GM19099 (cell line): ENCODE results near the gene MAP4K4.

Experiments used
- POLR2A ChIP-seq: IDR thresholded peaks from 3 replicates; pipeline ENCODE4 v1.6.1; 2011; ENCODE audit warnings: low read depth; ENCODE audit not compliant: insufficient read length; ENCODE audit errors: extremely low read depth

The MAP4K4 gene

GRCh38 chr2:101881131-101881530, 183.6 kb downstream of the MAP4K4 start:
- no peak for TF ChIP-seq POLR2A

GRCh38 chr2:101882769-101883307, 185.3 kb downstream of the MAP4K4 start:
- TF ChIP-seq POLR2A: no peak

- TF ChIP-seq POLR2A: no peak
Measured at GRCh38 chr2:101883860-101884259, 186.4 kb downstream of the MAP4K4 start.

GRCh38 chr2:101884423-101884822, 186.9 kb downstream of the MAP4K4 start:
- no peak for TF ChIP-seq POLR2A

- TF ChIP-seq POLR2A: no peak
Measured at GRCh38 chr2:101887328-101887727, 189.8 kb downstream of the MAP4K4 start.

GRCh38 chr2:101889460-101890098, 192.1 kb downstream of the MAP4K4 start:
- no peak for TF ChIP-seq POLR2A

- TF ChIP-seq POLR2A: no peak
Measured at GRCh38 chr2:101892377-101892776, 194.9 kb downstream of the MAP4K4 start.

- no peak for TF ChIP-seq POLR2A
Measured at GRCh38 chr2:101893681-101894381, 196.3 kb downstream of the MAP4K4 start.

GRCh38 chr2:101895039-101895438, 197.5 kb downstream of the MAP4K4 start:
- TF ChIP-seq POLR2A: no peak

- TF ChIP-seq POLR2A: no peak
Measured at GRCh38 chr2:101895819-101896322, 198.4 kb downstream of the MAP4K4 start.

- no peak for TF ChIP-seq POLR2A
Measured at GRCh38 chr2:101897301-101897700, 199.8 kb downstream of the MAP4K4 start.

- TF ChIP-seq POLR2A: no peak
Measured at GRCh38 chr2:101899265-101899664, 201.8 kb downstream of the MAP4K4 start.

GRCh38 chr2:101899871-101900270, 202.4 kb downstream of the MAP4K4 start:
- no peak for TF ChIP-seq POLR2A

- TF ChIP-seq POLR2A: no peak
Measured at GRCh38 chr2:101900375-101900774, 202.9 kb downstream of the MAP4K4 start.

GRCh38 chr2:101901241-101901640, 203.7 kb downstream of the MAP4K4 start:
- TF ChIP-seq POLR2A: no peak

- TF ChIP-seq POLR2A: no peak
Measured at GRCh38 chr2:101902169-101902568, 204.7 kb downstream of the MAP4K4 start.
